Measurements from ENCODE around the gene SLC14A1. TPM values are rescaled to one million over a fixed set of nuclear protein-coding genes. Genes with fewer than 3 reads are reported as not detected.

SLC14A1 gene
- polyA plus RNA-seq, 1 donor from 2014 or later, result not detected

DNA sequence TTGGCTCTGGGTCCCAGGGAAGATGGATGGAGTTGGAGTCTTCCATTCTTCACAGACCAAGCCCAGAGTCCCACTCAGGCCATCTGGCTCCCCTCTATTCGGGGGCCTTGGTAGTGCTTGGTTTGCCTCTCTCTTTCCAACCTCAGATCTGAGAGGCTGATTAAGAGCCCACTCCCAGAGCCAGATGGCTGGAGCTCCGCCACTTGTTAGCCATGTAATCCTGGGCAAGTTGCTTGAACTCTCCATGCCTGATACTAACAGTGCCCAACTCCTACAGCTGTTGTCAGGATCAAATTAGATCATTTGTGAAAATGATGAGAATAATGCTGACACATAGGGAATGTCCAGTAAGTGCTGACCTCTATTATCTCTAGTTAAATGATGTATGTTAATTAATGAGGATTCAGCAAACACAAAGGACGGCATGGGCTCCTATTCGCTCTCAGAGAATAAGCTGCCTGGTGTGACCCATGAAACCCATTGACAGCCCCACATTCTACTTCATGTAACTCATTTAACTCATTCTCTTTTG lies 46.6 kb upstream of the SLC14A1 start:
- Histone ChIP-seq H3K4me2 (ENCODE audit: low read length) (no peak overlapping the region), H3K9me2 (ENCODE audit: insufficient read depth, low read length) (no peaks in the 10 kb centered on the region), H3K27me3 (ENCODE audit: insufficient read depth, low read depth, low read length) (no peaks in the 10 kb centered on the region), H3K79me2 (replicated peaks; ENCODE audit: insufficient read depth, low read length) (no peaks in the 10 kb centered on the region), H3K27ac (ENCODE audit: low read length) (no peak overlapping the region), H3K36me3 (ENCODE audit: insufficient read depth, low read length) (no peaks in the 10 kb centered on the region), H3K9ac (ENCODE audit: low read length) (no peak overlapping the region), H3K4me3 (ENCODE audit: low read length) (no peak overlapping the region), H3K9me3 (ENCODE audit: low read length) (no peaks in the 10 kb centered on the region), H3F3A (ENCODE audit: insufficient read depth, low read length, poor library complexity, severe bottlenecking) (no peaks in the 10 kb centered on the region), H2AFZ (ENCODE audit: low read depth, low read length) (no peak overlapping the region), H4K20me1 (ENCODE audit: insufficient read depth) (no peaks in the 10 kb centered on the region)
- TF ChIP-seq, protein P1, sequence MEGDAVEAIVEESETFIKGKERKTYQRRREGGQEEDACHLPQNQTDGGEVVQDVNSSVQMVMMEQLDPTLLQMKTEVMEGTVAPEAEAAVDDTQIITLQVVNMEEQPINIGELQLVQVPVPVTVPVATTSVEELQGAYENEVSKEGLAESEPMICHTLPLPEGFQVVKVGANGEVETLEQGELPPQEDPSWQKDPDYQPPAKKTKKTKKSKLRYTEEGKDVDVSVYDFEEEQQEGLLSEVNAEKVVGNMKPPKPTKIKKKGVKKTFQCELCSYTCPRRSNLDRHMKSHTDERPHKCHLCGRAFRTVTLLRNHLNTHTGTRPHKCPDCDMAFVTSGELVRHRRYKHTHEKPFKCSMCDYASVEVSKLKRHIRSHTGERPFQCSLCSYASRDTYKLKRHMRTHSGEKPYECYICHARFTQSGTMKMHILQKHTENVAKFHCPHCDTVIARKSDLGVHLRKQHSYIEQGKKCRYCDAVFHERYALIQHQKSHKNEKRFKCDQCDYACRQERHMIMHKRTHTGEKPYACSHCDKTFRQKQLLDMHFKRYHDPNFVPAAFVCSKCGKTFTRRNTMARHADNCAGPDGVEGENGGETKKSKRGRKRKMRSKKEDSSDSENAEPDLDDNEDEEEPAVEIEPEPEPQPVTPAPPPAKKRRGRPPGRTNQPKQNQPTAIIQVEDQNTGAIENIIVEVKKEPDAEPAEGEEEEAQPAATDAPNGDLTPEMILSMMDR (IDR thresholded peaks at IDR 0.05; ENCODE audit: poor library complexity, severe bottlenecking), result no peak
- no peak for TF ChIP-seq EP300 (conservative IDR thresholded peaks at IDR 0.05; ENCODE audit: poor library complexity, severe bottlenecking)
- TF ChIP-seq, protein P2, sequence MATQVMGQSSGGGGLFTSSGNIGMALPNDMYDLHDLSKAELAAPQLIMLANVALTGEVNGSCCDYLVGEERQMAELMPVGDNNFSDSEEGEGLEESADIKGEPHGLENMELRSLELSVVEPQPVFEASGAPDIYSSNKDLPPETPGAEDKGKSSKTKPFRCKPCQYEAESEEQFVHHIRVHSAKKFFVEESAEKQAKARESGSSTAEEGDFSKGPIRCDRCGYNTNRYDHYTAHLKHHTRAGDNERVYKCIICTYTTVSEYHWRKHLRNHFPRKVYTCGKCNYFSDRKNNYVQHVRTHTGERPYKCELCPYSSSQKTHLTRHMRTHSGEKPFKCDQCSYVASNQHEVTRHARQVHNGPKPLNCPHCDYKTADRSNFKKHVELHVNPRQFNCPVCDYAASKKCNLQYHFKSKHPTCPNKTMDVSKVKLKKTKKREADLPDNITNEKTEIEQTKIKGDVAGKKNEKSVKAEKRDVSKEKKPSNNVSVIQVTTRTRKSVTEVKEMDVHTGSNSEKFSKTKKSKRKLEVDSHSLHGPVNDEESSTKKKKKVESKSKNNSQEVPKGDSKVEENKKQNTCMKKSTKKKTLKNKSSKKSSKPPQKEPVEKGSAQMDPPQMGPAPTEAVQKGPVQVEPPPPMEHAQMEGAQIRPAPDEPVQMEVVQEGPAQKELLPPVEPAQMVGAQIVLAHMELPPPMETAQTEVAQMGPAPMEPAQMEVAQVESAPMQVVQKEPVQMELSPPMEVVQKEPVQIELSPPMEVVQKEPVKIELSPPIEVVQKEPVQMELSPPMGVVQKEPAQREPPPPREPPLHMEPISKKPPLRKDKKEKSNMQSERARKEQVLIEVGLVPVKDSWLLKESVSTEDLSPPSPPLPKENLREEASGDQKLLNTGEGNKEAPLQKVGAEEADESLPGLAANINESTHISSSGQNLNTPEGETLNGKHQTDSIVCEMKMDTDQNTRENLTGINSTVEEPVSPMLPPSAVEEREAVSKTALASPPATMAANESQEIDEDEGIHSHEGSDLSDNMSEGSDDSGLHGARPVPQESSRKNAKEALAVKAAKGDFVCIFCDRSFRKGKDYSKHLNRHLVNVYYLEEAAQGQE (IDR thresholded peaks at IDR 0.05; ENCODE audit: borderline replicate concordance), result no peak
- no peak for TF ChIP-seq POLR2AphosphoS5 (IDR thresholded peaks at IDR 0.05)
- no peak for TF ChIP-seq TAF1 (IDR thresholded peaks at IDR 0.05; ENCODE audit: low read depth)
- TF ChIP-seq EZH2 (IDR thresholded peaks at IDR 0.05; ENCODE audit: borderline replicate concordance, insufficient read depth, low read length, poor library complexity, severe bottlenecking), result no peak
- TF ChIP-seq SMC3 (conservative IDR thresholded peaks at IDR 0.05; ENCODE audit: poor library complexity), result no peak
- no peak for TF ChIP-seq MXI1 (conservative IDR thresholded peaks at IDR 0.05; ENCODE audit: poor library complexity, severe bottlenecking)
- no peak for TF ChIP-seq RAD21 (conservative IDR thresholded peaks at IDR 0.05)

DNA sequence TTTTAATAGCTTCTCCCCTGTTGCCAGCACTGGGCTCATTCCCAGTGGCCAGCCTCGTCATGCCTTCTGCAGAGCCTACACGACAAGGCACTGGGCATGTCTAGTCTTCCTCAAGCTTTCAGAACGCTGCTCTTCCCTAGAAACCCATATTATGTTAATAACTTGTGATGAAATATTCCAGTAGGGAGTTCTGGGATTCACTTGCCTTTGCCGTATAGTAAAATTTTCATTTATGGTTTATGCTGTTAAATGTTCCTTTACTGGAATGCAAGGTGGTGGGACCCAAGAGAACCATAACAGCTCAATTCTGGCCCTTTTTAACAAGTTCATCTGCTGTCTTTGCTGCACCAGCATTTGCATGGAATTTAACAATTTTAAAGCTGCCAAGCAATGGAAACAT lies 45.5 kb upstream of the SLC14A1 start:
- no peaks in the 10 kb centered on the region for H3F3A ChIP-seq (ENCODE audit: insufficient read depth, low read length, poor library complexity, severe bottlenecking)
- H3K9me3 ChIP-seq (ENCODE audit: low read length), result no peaks in the 10 kb centered on the region

More for the DNA sequence above, 45.5 kb upstream of the SLC14A1 start:
- no peak overlapping the region for H3K27ac ChIP-seq (ENCODE audit: low read length)
- H3K4me3 ChIP-seq (ENCODE audit: low read length), result no peak overlapping the region
- no peaks in the 10 kb centered on the region for H3K36me3 ChIP-seq (ENCODE audit: insufficient read depth, low read length)
- TF ChIP-seq SMC3 (conservative IDR thresholded peaks at IDR 0.05; ENCODE audit: poor library complexity), result no peak
- no peak for TF ChIP-seq MXI1 (conservative IDR thresholded peaks at IDR 0.05; ENCODE audit: poor library complexity, severe bottlenecking)
- no peak for TF ChIP-seq EP300 (conservative IDR thresholded peaks at IDR 0.05; ENCODE audit: poor library complexity, severe bottlenecking)
- TF ChIP-seq, protein P1 (IDR thresholded peaks at IDR 0.05; ENCODE audit: poor library complexity, severe bottlenecking), result no peak
- H3K4me2 ChIP-seq (ENCODE audit: low read length), result no peak overlapping the region
- H4K20me1 ChIP-seq (ENCODE audit: insufficient read depth), result no peaks in the 10 kb centered on the region
- H2AFZ ChIP-seq (ENCODE audit: low read depth, low read length), result no peak overlapping the region
- H3K9ac ChIP-seq (ENCODE audit: low read length), result no peak overlapping the region
- H3K9me2 ChIP-seq (ENCODE audit: insufficient read depth, low read length), result no peaks in the 10 kb centered on the region
- H3K79me2 ChIP-seq (replicated peaks; ENCODE audit: insufficient read depth, low read length), result no peaks in the 10 kb centered on the region
- H3K27me3 ChIP-seq (ENCODE audit: insufficient read depth, low read depth, low read length), result no peaks in the 10 kb centered on the region

All from neural cell (in vitro differentiated cells).